SK-N-SH (cell line): ENCODE measurements around the gene HS3ST1.

Source experiments
- GABPA ChIP-seq: IDR thresholded peaks from 2 replicates; pipeline ENCODE4 v1.4.0; 2012; ENCODE audit warnings: low read depth, mild to moderate bottlenecking
- NRF1 ChIP-seq: IDR thresholded peaks from 2 replicates; pipeline ENCODE4 v1.6.1; 2012; ENCODE audit warnings: low read depth, mild to moderate bottlenecking, low read length
- TEAD4 ChIP-seq: IDR thresholded peaks from 2 replicates; pipeline ENCODE4 v1.4.0; 2012; ENCODE audit warnings: mild to moderate bottlenecking, borderline replicate concordance; ENCODE audit not compliant: insufficient read depth
- ZBTB33 ChIP-seq: IDR thresholded peaks from 2 replicates; pipeline ENCODE4 v1.4.0; 2012; ENCODE audit warnings: low read depth, borderline replicate concordance

DNA sequence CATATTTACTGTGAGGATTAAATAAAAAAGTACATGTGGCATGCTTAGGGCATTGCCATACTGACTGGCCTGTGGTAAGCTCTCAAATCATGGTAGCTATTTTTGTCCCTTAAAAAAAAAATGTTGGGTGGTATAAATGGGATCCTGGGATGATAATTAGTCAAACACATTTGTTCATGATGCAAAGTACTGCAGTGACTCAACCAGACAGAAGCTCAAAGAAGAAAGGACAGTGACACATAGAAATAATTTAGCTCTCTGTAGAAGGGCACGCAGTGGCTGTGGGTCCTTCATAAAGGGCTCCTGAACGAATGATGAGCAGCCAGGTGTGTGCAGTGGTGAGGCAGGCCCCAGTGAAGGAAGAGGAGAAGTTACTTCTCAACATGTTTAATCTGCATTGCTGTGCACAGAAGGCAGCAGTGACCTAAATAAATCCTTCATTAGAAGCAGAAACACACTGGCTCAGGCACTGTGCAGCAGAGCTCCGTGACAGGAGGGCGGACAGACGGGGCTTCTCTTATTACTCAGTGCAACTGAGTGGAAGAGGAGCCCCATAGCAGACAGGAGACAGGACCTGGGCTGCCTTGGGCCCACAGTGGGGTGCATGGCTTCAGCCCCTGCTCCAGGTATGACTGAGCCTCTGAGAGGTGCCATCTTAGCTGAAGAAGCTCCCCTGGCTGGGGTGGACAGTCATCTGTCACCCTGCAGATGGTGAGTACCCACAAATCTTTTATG is 20.3 kb downstream of the HS3ST1 start:
- no peak for TF ChIP-seq GABPA
- TF ChIP-seq NRF1, result no peak
- TF ChIP-seq ZBTB33, result no peak
- no peak for TF ChIP-seq TEAD4
